GOT3 (cell line): ENCODE data around the gene FRYL.

Experiments
- DNase-seq: peaks from one replicate; lab custom pipeline; 2025; ENCODE audit warnings: mixed read lengths; lab: John Stamatoyannopoulos, UW

Gene FRYL

GRCh38 chr4:48620093-48620492, 160.0 kb downstream of the FRYL start:
- DNase-seq = no peak

DNA sequence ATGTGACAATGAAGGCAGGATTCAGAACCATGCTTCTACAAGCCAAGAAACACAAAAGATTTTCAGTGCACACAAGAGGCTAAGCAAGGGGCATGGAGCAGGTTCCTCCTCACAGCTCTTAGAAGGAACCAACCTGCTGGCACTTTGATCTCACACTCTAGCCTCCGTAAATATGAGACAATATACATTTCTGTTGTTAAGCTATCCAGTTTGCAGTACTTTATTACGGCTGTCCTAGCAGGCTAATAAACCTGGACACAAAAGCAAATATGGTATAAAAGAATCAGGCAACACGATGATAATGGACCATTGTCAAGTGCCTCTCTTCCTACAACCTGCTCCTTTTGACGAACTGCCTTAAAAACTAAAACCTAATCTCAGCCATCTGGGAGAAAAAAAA, 175.6 kb downstream of the FRYL start:
- no peak for DNase-seq

- DNase-seq = no peak
These were observed 176.0 kb downstream of the FRYL start for GRCh38 chr4:48604041-48604440.

DNA sequence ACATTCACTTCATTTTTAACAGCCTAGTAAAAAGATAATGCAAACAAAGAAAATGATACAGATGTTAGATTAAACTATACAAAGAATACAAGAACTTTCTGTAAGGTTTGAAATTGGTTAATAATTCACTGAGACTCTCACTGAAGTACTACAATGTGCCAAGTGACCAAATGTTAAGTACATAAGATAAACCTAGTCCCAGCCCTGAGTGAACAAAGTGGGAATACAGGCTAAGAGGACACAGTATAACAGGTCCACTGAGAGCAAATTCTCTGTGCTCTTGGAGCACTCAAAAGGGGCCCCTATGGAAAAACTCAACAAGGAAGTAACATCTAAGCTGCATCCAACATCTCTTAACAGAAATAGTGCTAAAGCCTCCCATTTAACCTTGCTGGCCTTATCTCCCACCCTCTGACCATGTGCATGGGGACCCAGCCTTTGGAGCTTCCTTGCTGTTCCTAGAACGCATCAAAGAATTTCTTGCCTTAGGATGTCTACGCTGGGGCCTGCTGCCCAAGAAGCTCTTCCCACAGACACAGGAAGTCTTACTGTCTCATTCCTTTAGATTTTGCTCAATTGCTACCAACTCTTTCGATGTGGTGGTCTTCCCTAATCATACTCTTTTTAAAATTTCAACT, 176.6 kb downstream of the FRYL start:
- DNase-seq = no peak

GRCh38 chr4:48602763-48603162, 177.3 kb downstream of the FRYL start:
- DNase-seq = no peak

DNA sequence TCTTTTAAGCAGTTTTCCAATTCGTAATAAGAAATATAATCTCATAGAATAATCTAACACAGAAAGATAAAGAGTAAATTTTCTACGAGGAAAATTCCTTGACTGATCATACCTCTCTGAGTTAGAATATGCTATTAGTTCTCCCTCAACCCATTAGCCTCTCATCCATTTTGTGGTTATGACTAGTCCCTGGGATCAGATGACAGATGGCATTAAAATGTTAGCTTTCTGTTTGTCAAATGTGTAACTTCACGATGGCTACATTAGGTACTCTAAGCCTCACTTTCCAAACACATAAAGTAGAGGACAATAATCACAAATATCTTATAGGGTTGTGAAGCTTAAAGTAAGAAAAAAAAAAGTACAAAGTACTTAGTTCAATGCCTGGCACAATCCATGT, 177.9 kb downstream of the FRYL start:
- no peak for DNase-seq

- DNase-seq = no peak
These were observed 183.7 kb downstream of the FRYL start for GRCh38 chr4:48596336-48596735.

- no peak for DNase-seq
These were observed 185.9 kb downstream of the FRYL start for GRCh38 chr4:48594180-48594579.

DNA sequence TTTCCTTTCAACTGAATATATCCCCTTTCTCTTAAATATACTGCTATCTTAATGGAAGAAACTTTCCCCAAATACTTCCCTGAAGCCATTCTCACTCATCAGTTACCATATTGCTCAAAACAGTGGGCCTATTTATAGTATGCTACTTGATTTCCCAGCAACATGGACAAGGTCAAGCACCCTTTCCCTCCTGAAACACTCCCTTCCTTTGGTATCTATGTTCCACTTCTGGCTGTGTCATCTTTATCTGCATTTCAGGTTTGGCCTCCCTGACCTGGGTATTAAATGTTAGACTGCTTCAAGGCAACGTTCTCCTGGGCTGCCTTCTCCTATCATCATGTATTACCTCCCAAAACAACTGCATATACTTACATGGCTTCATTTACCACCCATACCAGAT, 188.7 kb downstream of the FRYL start:
- DNase-seq = no peak

- DNase-seq = no peak
These were observed 189.2 kb downstream of the FRYL start for GRCh38 chr4:48590884-48591283.

GRCh38 chr4:48589098-48589445, 191.0 kb downstream of the FRYL start:
- DNase-seq = no peak

DNA sequence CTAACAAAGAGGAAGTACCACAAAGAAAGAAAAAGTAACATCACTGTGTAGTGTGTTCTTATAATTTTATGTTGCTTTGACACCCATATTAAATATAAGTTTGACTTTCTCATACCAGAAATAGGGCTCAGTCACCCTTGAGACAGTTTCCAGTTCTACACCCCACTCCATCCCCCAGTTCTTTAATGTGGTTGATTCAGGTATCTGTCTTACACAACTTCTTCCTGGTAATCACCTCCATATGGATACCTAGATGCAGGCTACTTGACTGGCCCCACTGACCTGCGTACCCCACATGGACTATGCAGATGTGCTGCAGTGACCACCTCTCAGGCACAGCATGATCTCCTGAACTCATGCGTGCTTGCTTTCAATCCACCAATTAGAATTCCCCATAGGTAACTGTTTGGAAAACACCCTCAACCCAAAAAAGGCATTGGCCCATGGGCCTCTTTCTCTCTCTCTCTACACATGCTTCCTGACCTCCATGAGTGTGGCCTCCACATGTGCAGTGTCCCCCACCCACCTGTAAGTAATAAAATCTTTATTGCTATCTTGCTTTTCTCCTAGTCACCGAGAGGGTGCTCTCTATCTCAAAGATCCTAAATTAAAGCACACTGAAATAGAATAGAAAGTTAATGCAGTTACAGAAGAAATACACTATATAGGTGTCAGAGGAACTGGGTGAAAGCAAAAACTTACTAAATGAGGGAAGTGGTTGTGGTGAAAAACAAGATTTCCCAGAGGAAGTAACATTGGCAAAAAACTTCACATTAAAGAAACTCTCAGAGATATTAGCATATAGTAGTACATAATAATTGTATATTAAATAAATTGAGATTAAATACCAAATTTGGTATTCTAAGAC, 191.6 kb downstream of the FRYL start:
- no peak for DNase-seq

GRCh38 chr4:48585401-48585800, 194.7 kb downstream of the FRYL start:
- DNase-seq = no peak

- no peak for DNase-seq
These were observed 201.7 kb downstream of the FRYL start for GRCh38 chr4:48578132-48578968.

GRCh38 chr4:48575964-48576363, 204.1 kb downstream of the FRYL start:
- no peak for DNase-seq

DNA sequence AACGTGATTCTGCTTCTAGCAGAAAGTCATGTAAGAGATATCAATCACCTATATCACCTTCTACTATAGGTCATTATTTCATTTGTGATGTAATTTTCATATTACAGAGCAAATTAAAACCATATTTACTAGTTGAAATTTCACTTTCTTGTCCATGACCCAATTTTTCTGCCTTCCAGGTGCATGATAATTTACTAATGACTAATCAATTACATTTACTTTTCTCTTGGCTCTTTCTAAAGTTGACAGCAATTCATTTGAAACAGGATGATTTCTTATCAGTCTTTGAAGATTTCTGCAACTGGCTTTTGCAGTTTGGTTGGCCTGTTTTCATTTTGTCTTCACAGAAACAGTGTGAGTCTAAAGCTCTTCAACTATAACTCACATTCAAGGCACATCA, 208.6 kb downstream of the FRYL start:
- no peak for DNase-seq

DNA sequence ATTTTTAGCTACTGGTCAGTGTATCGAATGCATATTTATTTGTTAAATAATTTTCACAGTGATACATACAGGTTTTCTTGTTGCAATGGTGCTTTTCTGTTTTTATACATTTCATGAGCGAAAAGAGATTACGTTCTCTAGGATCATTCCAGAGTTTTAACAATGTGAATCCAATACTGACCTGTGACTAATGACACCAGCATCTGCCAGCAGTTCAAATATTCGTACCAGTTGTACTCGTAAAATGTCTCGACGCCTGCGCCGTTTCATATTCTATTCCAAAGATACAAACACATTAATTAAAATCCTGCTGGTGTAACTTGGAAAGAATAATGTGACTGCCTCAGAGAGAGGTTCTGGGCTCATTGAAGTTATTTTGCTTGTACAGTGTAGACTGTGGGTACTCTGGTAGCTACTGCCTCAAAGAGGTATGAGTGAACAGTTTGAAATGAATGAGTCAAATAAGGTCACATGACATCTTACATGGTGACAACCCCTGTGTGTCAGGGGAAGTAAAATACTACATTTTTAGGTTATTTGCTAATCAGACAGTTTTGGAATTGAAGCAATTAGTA, 209.3 kb downstream of the FRYL start:
- no peak for DNase-seq

DNA sequence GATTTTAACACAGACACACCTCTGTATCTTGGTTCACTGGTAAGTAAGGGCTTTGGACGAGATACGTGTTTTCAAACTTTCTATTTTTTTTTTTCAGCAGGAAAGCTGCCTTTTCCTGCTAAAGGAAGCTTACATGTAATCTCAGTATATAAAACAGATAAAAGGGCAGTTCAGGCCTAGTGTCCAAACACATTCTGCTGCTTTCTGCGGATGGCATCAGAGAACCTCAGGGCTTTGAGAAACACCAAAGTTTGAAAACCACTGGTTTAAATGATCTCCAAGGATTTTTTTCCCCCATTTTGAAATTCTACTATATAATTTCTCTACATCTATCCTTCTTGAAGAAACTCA, 214.1 kb downstream of the FRYL start:
- DNase-seq = no peak

- no peak for DNase-seq
These were observed 214.6 kb downstream of the FRYL start for GRCh38 chr4:48565362-48566033.

DNA sequence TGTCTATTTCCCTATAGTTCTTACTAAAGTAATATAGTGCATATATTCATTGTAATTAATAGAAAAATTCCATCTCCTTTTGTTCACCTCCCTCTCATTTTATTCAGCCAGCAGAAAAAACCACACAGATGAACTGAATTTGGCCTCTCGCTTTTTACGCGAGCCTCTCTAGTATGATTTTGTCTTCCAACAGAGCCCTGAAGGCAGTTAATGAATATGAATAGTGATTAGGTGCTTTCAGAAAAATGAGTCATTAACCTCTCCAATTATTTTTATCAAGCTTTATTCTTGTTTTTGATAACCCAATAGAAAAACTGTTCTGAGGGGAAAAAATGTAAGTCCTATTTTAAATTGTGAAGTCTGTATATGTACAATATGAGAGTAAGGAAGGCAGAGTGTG, 215.9 kb downstream of the FRYL start:
- no peak for DNase-seq

- DNase-seq = no peak
These were observed 221.3 kb downstream of the FRYL start for GRCh38 chr4:48558819-48559218.

DNA sequence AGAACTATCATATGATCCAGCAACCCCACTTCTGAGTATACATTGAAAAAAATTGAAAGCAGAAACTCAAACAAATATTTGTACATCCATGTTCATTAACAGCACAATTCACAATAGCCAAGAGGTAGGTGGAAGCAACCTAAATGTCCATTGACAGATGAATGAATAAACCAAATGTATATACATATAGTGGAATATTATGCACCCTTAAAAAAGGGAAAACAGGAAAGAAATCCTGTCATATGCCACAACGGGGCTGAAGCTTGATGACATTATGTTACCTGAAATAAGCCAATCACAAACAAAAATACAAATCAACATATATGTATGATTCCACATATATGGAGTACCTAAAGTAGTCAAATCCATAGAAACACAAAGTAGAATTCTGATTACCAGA, 222.1 kb downstream of the FRYL start:
- DNase-seq = no peak
